GM21381 (cell line): ENCODE data around the gene SLC25A36.
"Not testable (repeated sequence)": the region's sequence is repeated elsewhere in the genome, so short reads cannot be mapped to it uniquely, and the experiment has no call there.

Experiments used
- ATAC-seq: cut with Tn5 transposase; IDR thresholded peaks from one replicate; pipeline ENCODE4 v1.9.1; 2021; ENCODE audit warnings: mild to moderate bottlenecking, moderate library complexity; ENCODE audit not compliant: unreplicated experiment

SLC25A36 gene

DNA sequence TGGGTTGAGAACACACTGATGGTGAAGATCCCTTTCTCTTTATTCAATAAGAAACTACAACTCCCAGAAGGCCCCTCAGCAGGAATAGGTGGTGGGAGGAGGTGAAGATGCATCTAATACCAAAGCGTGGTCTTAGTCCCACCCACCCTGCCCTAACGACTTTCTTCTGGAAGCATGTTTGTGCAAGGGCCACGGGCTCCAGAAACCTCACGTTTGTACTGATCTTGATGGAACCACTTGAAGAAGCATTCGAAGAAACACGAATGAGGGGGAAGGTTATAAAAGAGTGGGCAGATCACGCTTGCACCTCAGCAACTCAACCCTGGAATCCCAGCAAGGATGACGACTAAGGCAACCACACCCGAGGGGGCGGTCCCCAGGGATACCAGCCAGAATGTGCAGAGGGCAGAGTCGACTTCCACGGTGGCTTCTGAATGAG lies 10.6 kb upstream of the SLC25A36 start:
- no peak for ATAC-seq

DNA sequence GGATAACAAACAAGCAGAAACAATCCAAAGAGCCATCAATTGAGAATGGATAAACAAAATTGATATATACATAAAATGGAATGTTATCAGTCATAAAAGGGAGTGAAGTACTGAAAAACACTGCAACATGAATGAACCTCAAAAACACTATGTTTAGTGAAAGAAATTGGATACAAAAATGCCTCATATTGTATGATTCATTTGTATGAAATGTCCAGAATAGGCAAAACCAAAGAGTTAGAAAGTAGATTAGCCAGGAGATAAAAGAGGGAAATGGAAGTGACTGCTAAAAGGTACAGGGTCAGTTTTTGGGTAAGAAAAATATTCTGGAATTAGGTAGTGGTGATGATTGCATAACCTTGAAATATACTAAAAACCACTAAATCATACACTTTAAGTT lies 9.8 kb upstream of the SLC25A36 start:
- no peak for ATAC-seq

DNA sequence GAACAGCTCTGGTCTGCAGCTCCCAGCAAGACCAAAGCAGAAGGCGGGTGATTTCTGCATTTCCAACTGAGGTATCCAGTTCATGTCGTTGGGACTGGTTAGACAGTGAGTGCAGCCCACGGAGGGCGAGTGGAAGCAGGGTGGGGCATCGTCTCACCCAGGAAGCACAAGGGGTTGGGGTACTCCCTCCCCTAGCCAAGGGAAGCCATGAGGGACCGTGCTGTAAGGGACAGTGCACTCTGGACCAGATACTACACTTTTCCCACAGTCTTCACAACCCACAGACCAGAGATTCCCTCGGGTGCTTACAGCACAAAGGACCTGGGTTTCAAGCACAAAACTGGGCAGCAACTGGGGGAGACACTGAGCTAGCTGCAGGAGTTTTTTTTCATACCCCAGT lies 8.5 kb upstream of the SLC25A36 start:
- ATAC-seq: no peak

DNA sequence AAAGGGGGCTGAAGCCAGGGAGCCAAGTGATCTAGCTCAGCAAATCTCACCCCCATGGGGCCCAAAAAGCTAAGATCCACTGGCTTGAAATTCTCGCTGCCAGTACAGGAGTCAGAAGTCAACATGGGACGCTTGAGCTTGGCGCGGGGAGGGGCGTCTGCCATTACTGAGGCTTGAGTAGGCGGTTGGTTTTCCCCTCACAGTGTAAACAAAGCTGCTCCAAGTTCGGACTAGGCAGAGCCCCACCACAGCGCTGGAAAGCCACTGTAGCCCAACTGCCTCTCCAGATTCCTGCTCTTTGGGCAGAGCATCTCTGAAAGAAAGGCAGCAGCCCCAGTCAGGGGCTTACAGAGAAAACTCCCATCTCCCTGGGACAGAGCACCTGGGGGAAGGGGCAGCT lies 8.1 kb upstream of the SLC25A36 start:
- no peak for ATAC-seq

DNA sequence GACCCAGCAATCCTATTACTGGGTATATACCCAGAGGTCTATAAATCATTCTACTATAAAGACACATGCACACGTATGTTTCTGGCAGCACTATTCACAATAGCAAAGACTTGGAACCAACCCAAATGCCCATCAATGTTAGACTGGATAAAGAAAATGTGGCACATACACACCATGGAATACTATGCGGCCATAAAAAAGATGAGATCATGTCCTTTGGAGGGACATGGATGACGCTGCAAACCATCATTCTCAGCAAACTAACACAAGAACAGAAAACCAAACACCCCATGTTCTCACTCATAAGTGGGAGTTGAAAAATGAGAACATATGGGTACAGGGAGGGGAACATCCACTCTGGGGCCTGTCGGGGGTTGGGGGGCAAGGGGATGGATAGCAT lies 2.3 kb upstream of the SLC25A36 start:
- ATAC-seq: not testable (repeated sequence)

DNA sequence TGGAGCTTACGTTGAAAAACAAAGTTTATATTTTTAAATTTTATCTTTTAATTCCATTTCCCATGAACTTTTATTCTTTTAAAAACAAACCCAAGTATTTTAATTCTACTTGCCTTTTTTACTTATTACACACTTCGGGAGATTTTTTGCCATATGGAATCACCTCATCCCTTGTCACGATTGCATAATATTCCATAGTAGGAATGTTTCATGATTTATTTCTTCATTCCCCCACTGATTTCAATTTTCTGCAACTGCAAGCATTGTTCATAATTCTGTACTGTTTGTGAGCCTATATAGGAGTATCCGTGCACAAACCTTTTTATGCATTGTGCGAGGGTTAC lies 574 bp upstream of the SLC25A36 start:
- ATAC-seq: no peak

DNA sequence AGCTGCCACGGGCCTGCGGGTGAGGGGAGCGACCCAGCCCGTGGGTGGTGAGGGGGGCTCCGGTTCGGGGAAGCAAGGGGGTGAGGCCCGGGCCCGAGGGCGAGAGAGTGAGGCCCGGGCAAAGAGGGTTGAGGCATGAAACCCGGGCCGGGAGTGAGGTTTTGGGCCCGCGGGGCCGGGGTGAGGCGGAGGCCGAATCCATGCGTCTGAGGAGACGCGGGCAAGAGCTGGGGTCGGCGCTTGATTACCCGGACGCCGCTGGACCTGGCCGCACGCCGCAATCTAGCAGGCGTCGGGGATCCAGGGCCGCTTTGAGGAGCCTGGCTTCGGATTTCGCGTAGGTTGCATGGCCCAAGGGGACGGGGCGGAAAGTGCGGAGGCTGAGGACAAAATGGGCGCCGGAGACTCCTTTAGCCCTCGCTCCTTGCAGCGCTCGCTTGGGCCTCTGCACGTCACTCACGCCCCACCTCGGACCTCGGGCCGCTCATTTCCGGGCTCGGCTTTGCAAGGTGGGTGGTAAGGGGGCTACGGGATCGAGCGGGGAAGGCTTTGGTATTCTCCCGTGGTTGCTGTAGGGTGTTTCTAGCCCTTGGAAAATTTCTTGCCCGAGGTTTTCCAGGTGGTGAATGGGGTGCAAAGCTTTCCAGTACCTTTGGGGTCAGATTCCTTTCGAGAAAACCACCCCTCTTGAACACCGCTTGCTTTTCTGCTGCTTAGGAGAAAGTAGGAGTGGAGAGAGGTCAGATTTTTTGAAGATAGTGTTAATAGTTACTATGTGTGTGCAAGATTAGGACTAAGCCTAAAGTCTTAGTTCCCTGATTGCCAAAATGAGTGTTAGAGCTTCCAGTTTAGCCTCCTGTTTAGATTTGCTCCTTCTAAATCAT lies 827 bp downstream of the SLC25A36 start:
- ATAC-seq: peak; percentile 44

DNA sequence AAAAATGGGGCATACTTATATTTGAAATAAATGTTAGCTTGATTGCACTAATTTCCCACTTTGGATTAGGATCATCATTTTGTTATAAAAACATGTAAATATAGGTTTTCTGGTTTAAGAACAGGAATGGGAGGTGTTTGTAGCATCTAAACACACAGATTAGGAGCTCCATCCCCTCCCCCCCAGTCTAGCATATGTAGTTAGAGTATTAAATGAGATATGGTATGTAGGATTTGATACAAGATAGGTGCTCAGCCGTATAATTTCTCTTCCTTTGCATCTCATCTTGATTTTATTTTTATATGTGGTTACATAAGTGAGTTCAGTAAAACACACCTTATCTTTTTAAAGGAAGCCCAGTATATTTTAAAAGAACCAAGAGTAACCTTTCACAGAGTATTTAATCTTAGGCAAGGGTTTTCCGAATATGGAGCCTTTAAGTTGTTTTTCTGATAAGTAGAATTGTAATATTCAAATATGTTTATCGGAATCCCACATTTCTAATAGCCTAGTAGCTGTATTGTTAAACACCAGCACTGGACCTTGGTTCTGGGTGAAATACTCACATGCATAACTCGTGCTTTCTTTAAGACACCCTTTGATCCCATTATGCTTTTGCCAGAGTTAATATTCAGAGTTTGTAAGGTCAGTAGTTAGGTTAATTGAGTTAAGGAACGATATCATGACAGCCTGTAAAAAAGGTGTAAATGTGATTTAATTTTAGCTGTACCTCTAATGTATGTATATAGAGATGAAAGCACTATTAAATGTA lies 2.3 kb downstream of the SLC25A36 start:
- ATAC-seq: no peak

DNA sequence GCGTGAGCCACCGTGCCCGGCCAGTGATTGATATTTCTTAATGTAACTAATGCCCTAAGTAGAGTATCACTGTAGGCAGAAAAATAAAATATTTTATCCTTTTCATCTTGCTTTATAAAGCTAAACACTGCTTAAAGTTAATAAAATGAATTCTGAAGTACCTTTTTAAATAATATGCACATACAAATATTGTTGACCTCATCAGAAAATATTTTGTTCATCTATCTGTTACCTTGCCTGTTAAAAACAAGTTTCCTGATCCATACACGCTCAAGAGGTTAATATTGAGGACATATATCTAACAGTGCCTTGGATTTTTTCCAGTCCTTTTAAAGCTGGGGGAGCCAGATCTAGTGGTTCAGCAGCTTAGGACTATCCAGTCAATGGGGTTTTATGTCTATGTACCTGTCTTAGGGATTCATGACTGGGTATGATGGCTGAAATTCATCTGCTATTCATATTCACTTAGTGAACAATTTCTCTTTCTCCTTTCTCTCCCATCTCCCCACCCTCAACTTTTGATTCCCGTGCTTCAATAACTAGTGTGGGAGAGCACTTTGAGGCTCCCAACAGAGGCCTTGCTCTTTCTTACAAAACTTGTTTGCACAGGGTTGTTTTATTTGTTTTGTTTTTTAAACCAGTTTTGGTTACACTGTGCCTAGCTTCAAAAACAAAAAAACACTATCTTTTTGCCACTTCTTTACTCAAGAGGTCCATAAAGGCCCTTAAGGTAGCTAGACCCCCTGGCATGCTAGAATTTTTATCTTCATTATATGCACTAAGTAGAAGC lies 7.0 kb downstream of the SLC25A36 start:
- no peak for ATAC-seq

DNA sequence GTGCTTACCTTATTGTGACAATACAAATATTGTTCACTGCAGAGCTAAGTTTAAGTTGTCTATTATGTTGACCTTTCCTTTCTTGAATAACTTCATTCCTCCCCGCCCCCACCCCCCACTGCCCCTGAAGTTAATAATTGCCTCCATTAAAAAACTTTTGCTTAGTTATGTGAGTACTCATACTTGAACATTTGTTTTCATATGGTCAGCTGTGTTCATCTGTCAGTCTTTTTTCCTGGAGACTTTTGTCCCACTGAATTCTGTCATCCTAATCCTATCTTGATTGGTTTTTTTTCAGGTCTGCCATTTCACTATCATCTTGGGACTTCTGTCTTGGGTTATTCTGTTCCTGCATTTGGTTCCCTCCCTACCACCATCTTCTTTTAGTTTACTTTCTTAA lies 8.5 kb downstream of the SLC25A36 start:
- ATAC-seq: no peak

DNA sequence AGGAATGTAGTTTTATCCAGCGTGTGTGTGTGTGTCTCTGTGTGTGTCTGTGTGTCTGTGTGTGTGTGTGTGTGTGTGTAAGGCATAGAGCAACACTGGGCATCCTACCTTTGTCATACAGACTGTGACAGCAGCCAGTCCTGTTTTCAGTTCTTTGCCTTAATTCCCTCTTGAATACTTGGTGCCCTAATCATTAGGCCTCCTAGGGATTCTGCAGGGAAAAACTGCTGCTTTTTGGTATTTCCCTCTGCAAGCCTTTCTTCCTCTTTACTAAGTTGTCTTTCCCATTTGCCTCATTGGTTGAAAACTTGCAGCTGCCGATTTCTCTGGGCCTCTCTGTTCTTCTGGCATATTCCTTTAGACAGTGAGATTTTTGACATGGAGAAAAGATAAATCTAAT lies 9.2 kb downstream of the SLC25A36 start:
- ATAC-seq: no peak

DNA sequence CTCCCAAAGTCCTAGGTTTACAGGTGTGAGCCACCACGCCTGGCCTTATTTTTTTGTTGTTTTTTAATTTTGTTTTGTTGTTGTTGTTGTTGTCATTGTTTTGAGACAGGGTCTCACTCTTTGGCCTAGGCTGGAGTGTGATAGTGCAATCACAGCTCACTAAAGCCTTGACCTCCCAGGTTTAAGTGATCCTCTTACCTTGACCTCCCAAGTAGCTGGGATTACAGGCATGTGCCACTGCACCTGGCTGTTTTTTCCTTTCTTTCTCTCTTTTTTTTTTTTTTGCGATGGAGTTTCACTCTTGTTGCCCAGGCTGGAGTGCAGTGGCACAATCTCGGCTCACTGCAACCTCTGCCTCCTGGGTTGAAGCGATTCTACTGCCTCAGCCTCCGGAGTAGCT lies 10.1 kb downstream of the SLC25A36 start:
- ATAC-seq: not testable (repeated sequence)

DNA sequence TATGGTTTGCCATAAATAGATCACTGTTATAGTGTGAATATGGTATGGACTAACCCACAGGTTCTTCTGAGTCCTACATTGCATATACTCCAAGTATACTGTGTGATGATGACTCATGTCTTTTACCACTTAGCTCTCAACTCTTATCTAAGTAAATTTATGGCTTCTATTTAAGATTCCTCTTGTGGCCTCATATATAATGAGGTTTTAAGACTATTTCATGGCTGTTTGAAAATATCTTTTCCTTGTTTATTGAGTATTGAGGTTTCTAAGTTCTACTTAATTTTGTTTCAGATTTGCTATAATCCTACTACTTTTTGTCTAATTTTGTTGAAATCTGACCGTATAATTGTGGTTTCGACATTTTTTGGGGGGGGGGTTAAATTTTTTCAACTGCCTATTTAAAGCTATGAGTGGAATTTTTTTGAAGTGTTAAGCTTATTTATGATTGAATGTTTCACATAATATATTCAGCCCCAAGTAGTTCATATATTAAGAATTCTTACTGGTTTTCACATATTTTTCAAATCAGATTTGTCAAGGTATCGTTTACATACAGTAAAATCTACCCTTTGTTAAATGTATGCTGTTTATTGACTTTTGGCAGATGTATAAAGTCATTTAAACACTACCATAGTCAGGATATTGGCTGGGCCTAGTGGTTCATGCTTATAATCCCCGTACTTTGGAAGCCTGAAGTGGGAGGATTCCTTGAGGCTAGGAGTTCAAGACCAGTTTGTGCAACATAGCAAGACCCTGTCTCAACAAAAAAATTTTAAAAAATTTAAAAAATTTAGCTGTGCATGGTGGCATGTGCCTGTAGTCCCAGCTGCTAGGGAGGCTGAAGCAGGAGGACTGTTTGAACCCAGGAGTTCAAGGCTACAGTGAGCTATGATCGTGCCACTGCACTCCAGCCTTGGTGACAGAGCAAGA lies 11.7 kb downstream of the SLC25A36 start:
- no peak for ATAC-seq

DNA sequence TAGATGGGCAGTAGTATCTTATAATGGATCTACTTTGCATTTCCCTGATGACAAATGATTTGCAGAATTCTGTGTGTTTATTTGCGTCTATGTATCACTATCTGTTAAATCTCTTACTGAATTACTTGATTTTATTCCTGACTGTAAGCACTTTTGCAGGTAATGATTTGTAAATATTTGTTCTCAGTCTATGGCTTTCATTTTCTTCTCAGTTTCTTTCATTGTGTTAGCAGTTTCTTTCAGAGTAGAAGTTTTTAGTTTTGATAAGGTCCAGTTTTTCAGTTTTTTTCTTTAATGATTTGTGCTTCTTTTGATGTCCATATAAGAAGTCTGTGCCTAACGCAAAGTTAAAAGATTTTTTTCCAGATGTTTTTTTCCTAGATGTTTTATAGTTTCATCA lies 12.9 kb downstream of the SLC25A36 start:
- ATAC-seq: no peak

DNA sequence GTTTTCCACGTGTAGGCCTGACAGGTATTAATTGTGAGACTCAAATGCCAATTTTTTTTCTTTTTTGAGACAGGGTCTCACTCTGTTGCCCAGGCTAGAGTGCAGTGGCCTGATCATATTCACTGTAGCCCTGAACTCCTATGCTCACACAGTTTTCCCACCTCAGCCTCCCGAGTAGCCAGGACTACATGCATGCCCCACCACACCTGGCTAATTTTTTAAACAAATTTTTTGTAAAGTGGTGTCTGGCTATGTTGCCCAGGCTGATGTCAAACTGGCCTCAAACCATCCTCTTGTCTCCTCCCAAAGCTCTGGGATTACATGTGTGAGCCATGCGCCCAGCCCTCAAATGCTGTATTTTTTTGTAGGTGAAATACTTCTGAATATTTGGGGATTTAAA lies 14.0 kb downstream of the SLC25A36 start:
- no peak for ATAC-seq

DNA sequence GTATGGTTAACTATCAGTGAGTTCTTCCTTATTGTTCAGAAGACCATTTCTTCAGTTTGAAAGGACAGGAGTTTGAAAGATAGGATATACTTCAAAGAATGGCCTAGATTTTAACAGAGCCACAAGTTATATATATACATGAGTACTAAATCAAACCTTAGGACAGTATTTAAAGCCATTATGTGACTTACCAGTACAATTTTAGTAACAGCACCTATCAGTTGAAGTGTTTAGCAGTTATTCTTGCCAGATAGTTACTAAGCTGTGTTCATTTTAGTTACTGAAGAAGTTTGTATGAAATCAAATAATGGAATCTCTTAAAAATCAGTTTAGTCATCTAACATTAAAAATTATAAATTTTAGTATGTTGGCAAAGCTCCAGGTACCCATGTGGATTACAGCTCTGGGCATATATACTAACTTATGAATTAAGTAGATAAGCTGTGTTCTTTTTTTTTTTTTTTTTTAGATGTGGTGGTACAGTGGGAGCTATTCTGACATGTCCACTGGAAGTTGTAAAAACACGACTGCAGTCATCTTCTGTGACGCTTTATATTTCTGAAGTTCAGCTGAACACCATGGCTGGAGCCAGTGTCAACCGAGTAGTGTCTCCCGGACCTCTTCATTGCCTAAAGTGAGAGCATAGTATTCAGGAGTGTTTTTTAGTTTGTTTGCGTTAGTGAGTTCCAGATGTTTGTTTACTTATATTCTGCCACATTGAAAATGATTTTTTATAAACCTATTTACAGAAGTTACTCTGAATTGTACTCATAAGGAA lies 14.6 kb downstream of the SLC25A36 start:
- ATAC-seq: no peak

DNA sequence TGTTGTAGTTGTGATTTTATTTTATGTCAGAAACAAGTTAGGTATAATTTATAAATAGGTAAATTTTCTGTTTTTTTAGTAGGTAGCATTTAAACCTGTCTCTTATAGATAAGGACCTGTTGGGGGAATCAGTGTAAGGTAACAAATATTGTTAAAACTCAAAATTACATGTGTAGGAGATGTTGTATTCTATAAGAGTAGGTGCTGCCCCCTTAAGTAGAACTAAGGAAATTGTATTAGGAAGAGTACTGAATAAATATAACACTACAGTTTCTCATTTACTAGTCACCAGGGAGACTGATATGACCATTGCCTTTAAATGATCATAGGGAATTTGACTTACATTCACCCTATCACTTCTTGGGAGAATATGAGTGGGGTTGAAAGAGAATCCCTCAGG lies 31.2 kb downstream of the SLC25A36 start:
- no peak for ATAC-seq

DNA sequence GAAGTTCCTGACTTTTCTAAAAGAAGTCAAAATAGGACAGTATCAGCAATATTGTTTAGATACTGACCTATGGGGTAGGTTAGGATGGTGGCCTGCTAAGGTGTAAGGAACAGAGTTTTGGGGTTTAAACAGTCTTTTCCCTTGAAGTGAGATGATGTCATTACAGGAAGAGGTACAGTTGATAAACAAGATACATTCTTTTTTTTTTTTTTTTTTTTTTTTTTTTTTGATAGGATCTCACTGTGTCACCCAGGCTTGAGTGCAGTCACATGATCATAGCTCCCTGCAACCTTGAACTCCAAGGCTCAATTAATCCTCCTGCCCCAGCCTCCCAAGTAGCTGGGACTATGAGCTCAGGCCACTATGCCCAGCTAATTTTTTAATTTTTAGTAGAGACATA lies 33.3 kb downstream of the SLC25A36 start:
- no peak for ATAC-seq

DNA sequence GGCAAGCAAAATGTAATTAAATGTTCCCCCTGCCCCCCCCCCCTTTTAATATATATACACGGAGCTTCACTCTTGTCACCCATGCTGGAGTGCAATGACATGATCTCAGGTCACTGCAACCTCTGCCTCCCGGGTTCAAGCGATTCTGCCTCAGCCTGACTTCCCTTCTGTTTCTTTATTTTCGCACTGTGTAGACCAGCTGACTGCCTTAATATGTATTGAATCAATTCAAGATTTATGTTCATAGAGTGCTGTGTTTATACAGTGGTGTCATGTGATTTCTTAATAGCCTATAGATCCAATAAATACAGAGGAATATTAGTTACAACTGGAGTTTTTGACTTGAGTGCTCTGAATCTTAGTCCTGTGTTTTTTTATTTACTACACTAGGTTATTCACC lies 39.0 kb downstream of the SLC25A36 start:
- no peak for ATAC-seq

DNA sequence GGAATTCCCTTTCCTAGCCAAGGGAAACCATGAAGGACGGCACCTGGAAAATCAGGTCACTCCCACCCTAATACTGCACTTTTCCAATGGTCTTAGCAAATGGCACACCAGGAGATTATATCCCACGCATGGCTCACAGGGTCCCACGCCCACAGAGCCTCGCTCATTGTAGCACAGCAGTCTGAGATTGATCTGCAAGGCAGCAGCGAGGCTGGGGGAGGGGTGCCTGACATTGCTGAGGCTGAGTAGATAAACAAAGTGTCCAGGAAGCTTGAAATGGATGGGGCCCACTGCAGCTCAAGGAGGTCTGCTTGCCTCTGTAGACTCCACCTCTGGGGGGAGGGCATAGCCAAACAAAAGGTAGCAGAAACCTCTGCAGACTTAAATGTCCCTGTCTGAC lies 46.2 kb downstream of the SLC25A36 start:
- ATAC-seq: not testable (repeated sequence)
